Mucosa of stomach (tissue), 1 donor: ENCODE data around the gene ANAPC15.
A peak's percentile ranks its signal among the peaks of the same experiment; 100 is the strongest.
"Not testable (repeated sequence)": the region's sequence is repeated elsewhere in the genome, so short reads cannot be mapped to it uniquely, and the experiment has no call there.

Experiments used
- H3K27me3 ChIP-seq: one replicate; pipeline ENCODE4 v1.7.0; 2013; ENCODE audit warnings: mild to moderate bottlenecking, low read length; ENCODE audit not compliant: control insufficient read depth, insufficient read depth
- H3K36me3 ChIP-seq: one replicate; pipeline ENCODE4 v1.7.0; 2013; ENCODE audit warnings: low read length; ENCODE audit not compliant: control insufficient read depth, insufficient read depth
- H3K4me1 ChIP-seq: one replicate; pipeline ENCODE4 v1.7.0; 2013; ENCODE audit warnings: mild to moderate bottlenecking, low read length; ENCODE audit not compliant: control insufficient read depth, insufficient read depth
- H3K4me3 ChIP-seq: one replicate; pipeline ENCODE4 v1.7.0; 2013; ENCODE audit warnings: low read length
- H3K9ac ChIP-seq: one replicate; pipeline ENCODE4 v1.7.0; 2013; ENCODE audit warnings: mild to moderate bottlenecking, low read length, moderate library complexity
- H3K9me3 ChIP-seq: one replicate; pipeline ENCODE4 v1.7.0; 2013; ENCODE audit warnings: mild to moderate bottlenecking, low read length, moderate library complexity; ENCODE audit not compliant: control insufficient read depth
- donor health status: Pancreatic carcinoma.

Gene ANAPC15

GRCh38 chr11:72112143-72112977 is at the start of gene ANAPC15:
ANAPC15 (minus strand) TSS chr11:72112695; CDS start chr11:72111276, 1,419 bp downstream.
- Histone ChIP-seq H3K27me3 (no peaks in the 10 kb centered on the region), H3K4me3 (peak within 1 kb of the TSS; percentile 81), H3K36me3 (no peaks in the 10 kb centered on the region), H3K9ac (peak within 1 kb of the TSS; percentile 79), H3K9me3 (no peaks in the 10 kb centered on the region), H3K4me1 (peaks cover 14% of the 10 kb centered on the region)

- Histone ChIP-seq H3K27me3 (peaks cover 2% of the 10 kb centered on the region), H3K9me3 (no peaks in the 10 kb centered on the region), H3K9ac (no peak overlapping the region), H3K36me3 (no peaks in the 10 kb centered on the region), H3K4me1 (no peaks in the 10 kb centered on the region), H3K4me3 (no peak overlapping the region)
Observed at GRCh38 chr11:72160319-72160718, 47.8 kb upstream of the ANAPC15 start.

- Histone ChIP-seq H3K9me3 (no peaks in the 10 kb centered on the region), H3K36me3 (no peaks in the 10 kb centered on the region), H3K4me1 (no peaks in the 10 kb centered on the region), H3K27me3 (peaks cover 2% of the 10 kb centered on the region), H3K9ac (no peak overlapping the region), H3K4me3 (no peak overlapping the region)
Observed at GRCh38 chr11:72157131-72157530, 44.6 kb upstream of the ANAPC15 start.

GRCh38 chr11:72155751-72156150 is 43.3 kb upstream of the ANAPC15 start:
- no peaks in the 10 kb centered on the region for H3K36me3 ChIP-seq
- H3K27me3 ChIP-seq = peaks cover 2% of the 10 kb centered on the region
- no peak overlapping the region for H3K4me3 ChIP-seq
- no peaks in the 10 kb centered on the region for H3K4me1 ChIP-seq
- H3K9ac ChIP-seq = no peak overlapping the region
- no peaks in the 10 kb centered on the region for H3K9me3 ChIP-seq

GRCh38 chr11:72154816-72155215 is 42.3 kb upstream of the ANAPC15 start:
- H3K9me3 ChIP-seq = no peaks in the 10 kb centered on the region
- H3K4me1 ChIP-seq = no peaks in the 10 kb centered on the region
- no peak overlapping the region for H3K4me3 ChIP-seq
- H3K36me3 ChIP-seq = no peaks in the 10 kb centered on the region
- H3K9ac ChIP-seq = no peak overlapping the region
- peaks cover 2% of the 10 kb centered on the region for H3K27me3 ChIP-seq

GRCh38 chr11:72153874-72154273 is 41.4 kb upstream of the ANAPC15 start:
- H3K4me3 ChIP-seq, H3K9ac ChIP-seq, H3K36me3 ChIP-seq, H3K4me1 ChIP-seq, H3K9me3 ChIP-seq, H3K27me3 ChIP-seq: not testable (repeated sequence)

GRCh38 chr11:72150882-72151281 is 38.4 kb upstream of the ANAPC15 start:
- Histone ChIP-seq H3K4me1 (no peaks in the 10 kb centered on the region), H3K27me3 (no peaks in the 10 kb centered on the region), H3K36me3 (no peaks in the 10 kb centered on the region), H3K9ac (no peak overlapping the region), H3K9me3 (no peaks in the 10 kb centered on the region), H3K4me3 (no peak overlapping the region)

GRCh38 chr11:72146625-72147024 is 34.1 kb upstream of the ANAPC15 start:
- H3K4me1 ChIP-seq = no peaks in the 10 kb centered on the region
- no peak overlapping the region for H3K4me3 ChIP-seq
- H3K36me3 ChIP-seq = no peaks in the 10 kb centered on the region
- H3K27me3 ChIP-seq = no peaks in the 10 kb centered on the region
- no peak overlapping the region for H3K9ac ChIP-seq
- H3K9me3 ChIP-seq = no peaks in the 10 kb centered on the region

- no peaks in the 10 kb centered on the region for H3K9me3 ChIP-seq
- no peaks in the 10 kb centered on the region for H3K27me3 ChIP-seq
- H3K4me1 ChIP-seq = no peaks in the 10 kb centered on the region
- H3K36me3 ChIP-seq = no peaks in the 10 kb centered on the region
- H3K9ac ChIP-seq = no peak overlapping the region
- no peak overlapping the region for H3K4me3 ChIP-seq
Observed at GRCh38 chr11:72144807-72145565, 32.5 kb upstream of the ANAPC15 start.

- not testable (repeated sequence) for H3K36me3 ChIP-seq, H3K4me1 ChIP-seq, H3K9ac ChIP-seq
Observed at GRCh38 chr11:72142543-72142942, 30.0 kb upstream of the ANAPC15 start.

GRCh38 chr11:72142086-72142485 is 29.6 kb upstream of the ANAPC15 start:
- not testable (repeated sequence) for H3K4me1 ChIP-seq, H3K9me3 ChIP-seq, H3K4me3 ChIP-seq, H3K9ac ChIP-seq, H3K27me3 ChIP-seq, H3K36me3 ChIP-seq

More at GRCh38 chr11:72142543-72142942, 30.0 kb upstream of the ANAPC15 start:
- H3K4me3 ChIP-seq, H3K27me3 ChIP-seq, H3K9me3 ChIP-seq: not testable (repeated sequence)

GRCh38 chr11:72141066-72141465 is 28.6 kb upstream of the ANAPC15 start:
- no peaks in the 10 kb centered on the region for H3K4me1 ChIP-seq
- no peaks in the 10 kb centered on the region for H3K9me3 ChIP-seq
- no peaks in the 10 kb centered on the region for H3K27me3 ChIP-seq
- no peaks in the 10 kb centered on the region for H3K36me3 ChIP-seq
- no peak overlapping the region for H3K9ac ChIP-seq
- no peak overlapping the region for H3K4me3 ChIP-seq
